ENCODE data around the gene DARS1. TPM values are rescaled to one million over a fixed set of nuclear protein-coding genes. Genes with fewer than 3 reads are reported as not detected.
A peak's percentile ranks its signal among the peaks of the same experiment; 100 is the strongest.

DARS1 gene
- total RNA-seq, 1 donor: 98.2 TPM

- no peak for TF ChIP-seq CTCF (IDR thresholded peaks at IDR 0.05; ENCODE audit: insufficient read depth, low read length)
- DNase-seq (ENCODE audit: low read depth): no peak
- H3K4me3 ChIP-seq (ENCODE audit: low read depth, low read length): no peak overlapping the region
These were observed 26.9 kb upstream of the DARS1 start for GRCh38 chr2:136012315-136012714.

GRCh38 chr2:136010126-136010525 lies 24.7 kb upstream of the DARS1 start:
- TF ChIP-seq CTCF (IDR thresholded peaks at IDR 0.05; ENCODE audit: insufficient read depth, low read length): no peak
- DNase-seq (ENCODE audit: low read depth): peak; percentile 61
- H3K4me3 ChIP-seq (ENCODE audit: low read depth, low read length): no peak overlapping the region

GRCh38 chr2:136008205-136008865 lies 22.9 kb upstream of the DARS1 start:
- no peak overlapping the region for H3K4me3 ChIP-seq (ENCODE audit: low read depth, low read length)
- DNase-seq (ENCODE audit: low read depth): no peak
- TF ChIP-seq CTCF (IDR thresholded peaks at IDR 0.05; ENCODE audit: insufficient read depth, low read length): no peak

- TF ChIP-seq CTCF (IDR thresholded peaks at IDR 0.05; ENCODE audit: insufficient read depth, low read length): no peak
- H3K4me3 ChIP-seq (ENCODE audit: low read depth, low read length): no peak overlapping the region
- peak; percentile 18 for DNase-seq (ENCODE audit: low read depth)
These were observed 21.2 kb upstream of the DARS1 start for GRCh38 chr2:136006658-136007057.

GRCh38 chr2:136005462-136006196 lies 20.2 kb upstream of the DARS1 start:
- DNase-seq (ENCODE audit: low read depth): no peak
- H3K4me3 ChIP-seq (ENCODE audit: low read depth, low read length): no peak overlapping the region
- no peak for TF ChIP-seq CTCF (IDR thresholded peaks at IDR 0.05; ENCODE audit: insufficient read depth, low read length)

GRCh38 chr2:136004965-136005364 lies 19.5 kb upstream of the DARS1 start:
- no peak overlapping the region for H3K4me3 ChIP-seq (ENCODE audit: low read depth, low read length)
- no peak for DNase-seq (ENCODE audit: low read depth)
- no peak for TF ChIP-seq CTCF (IDR thresholded peaks at IDR 0.05; ENCODE audit: insufficient read depth, low read length)

All from fibroblast of the aortic adventitia (primary cell).